SK-N-SH treated with all-trans-retinoic acid at 6 μM for 48 hours (cell line): Measurements from ENCODE around the gene SLC38A9.

Experiments
- BACH2 ChIP-seq: fragments of 250-450 bp; sonication (Bioruptor Pico); IDR thresholded peaks from 2 replicates; pipeline ENCODE4 v1.9.0; 2021; ENCODE audit warnings: mild to moderate bottlenecking, borderline replicate concordance
- RARB ChIP-seq: fragments of 250-450 bp; sonication (Bioruptor Pico); IDR thresholded peaks from 2 replicates; pipeline ENCODE4 v1.8.0; 2021; ENCODE audit warnings: mild to moderate bottlenecking, moderate library complexity
- SNAI2 ChIP-seq: fragments of 250-450 bp; sonication (Bioruptor Pico); IDR thresholded peaks from 2 replicates; pipeline ENCODE4 v1.5.0; 2020; ENCODE audit warnings: mild to moderate bottlenecking, moderate library complexity
- ZFP3 ChIP-seq: fragments of 250-450 bp; sonication (Bioruptor Pico); IDR thresholded peaks from 2 replicates; pipeline ENCODE4 v1.5.0; 2020; ENCODE audit warnings: mild to moderate bottlenecking, moderate library complexity

- TF ChIP-seq BACH2 (no peak), ZFP3 (CRISPR knock-in tag) (no peak), SNAI2 (CRISPR knock-in tag) (no peak), RARB (CRISPR knock-in tag) (no peak)
Measured at GRCh38 chr5:55681301-55681700, 30.8 kb downstream of the SLC38A9 start.
